HPDE6-E6E7 (cell line): Measurements from ENCODE around the gene IL9.
"Not testable (repeated sequence)": the region's sequence is repeated elsewhere in the genome, so short reads cannot be mapped to it uniquely, and the experiment has no call there.

Experiments used
- DNase-seq: peaks from one replicate; pipeline ENCODE4 v3.0.0; 2011; ENCODE audit warnings: missing footprints; ENCODE audit errors: extremely low spot score

Gene IL9

GRCh38 chr5:135868681-135869080 is 27.0 kb downstream of the IL9 start:
- no peak for DNase-seq

GRCh38 chr5:135867599-135867998 is 28.0 kb downstream of the IL9 start:
- DNase-seq: no peak

GRCh38 chr5:135866016-135866415 is 29.6 kb downstream of the IL9 start:
- DNase-seq: no peak

- no peak for DNase-seq
Observed at GRCh38 chr5:135864503-135865435, 30.9 kb downstream of the IL9 start.

- no peak for DNase-seq
Observed at GRCh38 chr5:135862744-135863143, 32.9 kb downstream of the IL9 start.

GRCh38 chr5:135862086-135862485 is 33.6 kb downstream of the IL9 start:
- DNase-seq: no peak

- no peak for DNase-seq
Observed at GRCh38 chr5:135861641-135862040, 34.0 kb downstream of the IL9 start.

GRCh38 chr5:135859641-135860040 is 36.0 kb downstream of the IL9 start:
- no peak for DNase-seq

- not testable (repeated sequence) for DNase-seq
Observed at GRCh38 chr5:135859186-135859585, 36.5 kb downstream of the IL9 start.

- no peak for DNase-seq
Observed at GRCh38 chr5:135857630-135858311, 37.9 kb downstream of the IL9 start.

GRCh38 chr5:135851915-135852845 is 43.5 kb downstream of the IL9 start:
- no peak for DNase-seq

- DNase-seq: no peak
Observed at GRCh38 chr5:135851186-135851914, 44.3 kb downstream of the IL9 start.

GRCh38 chr5:135850671-135851070 is 45.0 kb downstream of the IL9 start:
- no peak for DNase-seq

- no peak for DNase-seq
Observed at GRCh38 chr5:135850231-135850630, 45.4 kb downstream of the IL9 start.

GRCh38 chr5:135847976-135848375 is 47.7 kb downstream of the IL9 start:
- DNase-seq: no peak

- no peak for DNase-seq
Observed at GRCh38 chr5:135846311-135846710, 49.3 kb downstream of the IL9 start.

GRCh38 chr5:135843571-135844337 is 51.9 kb downstream of the IL9 start:
- peak; percentile 17 for DNase-seq

- no peak for DNase-seq
Observed at GRCh38 chr5:135842737-135843136, 52.9 kb downstream of the IL9 start.
